Measurements from ENCODE around the gene ZSWIM5.
"Not testable (repeated sequence)": the region's sequence is repeated elsewhere in the genome, so short reads cannot be mapped to it uniquely, and the experiment has no call there.

The ZSWIM5 gene

GRCh38 chr1:45205910-45206721 lies at the start of gene ZSWIM5:
Gene ZSWIM5 (minus strand): TSS chr1:45206605. CDS start chr1:45206350, 255 bp downstream.
- peak; percentile 7 for DNase-seq

GRCh38 chr1:45254490-45254889 lies 48.1 kb upstream of the ZSWIM5 start:
- DNase-seq: no peak

- DNase-seq: no peak
These were observed 44.1 kb upstream of the ZSWIM5 start for GRCh38 chr1:45250544-45250943.

- DNase-seq: not testable (repeated sequence)
These were observed 41.6 kb upstream of the ZSWIM5 start for GRCh38 chr1:45248004-45248403.

- peak; percentile 34 for DNase-seq
These were observed 40.4 kb upstream of the ZSWIM5 start for GRCh38 chr1:45246760-45247159.

GRCh38 chr1:45246359-45246758 lies 40.0 kb upstream of the ZSWIM5 start:
- DNase-seq: not testable (repeated sequence)

- no peak for DNase-seq
These were observed 38.3 kb upstream of the ZSWIM5 start for GRCh38 chr1:45244660-45245059.

GRCh38 chr1:45243476-45244343 lies 37.3 kb upstream of the ZSWIM5 start:
- no peak for DNase-seq

- DNase-seq: no peak
These were observed 32.4 kb upstream of the ZSWIM5 start for GRCh38 chr1:45238846-45239245.

GRCh38 chr1:45236136-45236535 lies 29.7 kb upstream of the ZSWIM5 start:
- no peak for DNase-seq

GRCh38 chr1:45230537-45230936 lies 24.1 kb upstream of the ZSWIM5 start:
- DNase-seq: no peak

GRCh38 chr1:45225598-45225997 lies 19.2 kb upstream of the ZSWIM5 start:
- no peak for DNase-seq

- DNase-seq: not testable (repeated sequence)
These were observed 17.3 kb upstream of the ZSWIM5 start for GRCh38 chr1:45223710-45224109.

GRCh38 chr1:45221716-45222115 lies 15.3 kb upstream of the ZSWIM5 start:
- DNase-seq: no peak

GRCh38 chr1:45216861-45217260 lies 10.5 kb upstream of the ZSWIM5 start:
- DNase-seq: no peak

- no peak for DNase-seq
These were observed 9.8 kb upstream of the ZSWIM5 start for GRCh38 chr1:45216200-45216541.

GRCh38 chr1:45215485-45216199 lies 9.2 kb upstream of the ZSWIM5 start:
- DNase-seq: no peak

- DNase-seq: no peak
These were observed 7.5 kb upstream of the ZSWIM5 start for GRCh38 chr1:45213892-45214291.

- DNase-seq: no peak
These were observed 4.7 kb upstream of the ZSWIM5 start for GRCh38 chr1:45211076-45211475.

GRCh38 chr1:45206808-45207623 lies 611 bp upstream of the ZSWIM5 start:
- DNase-seq: no peak

- peak; percentile 12 for DNase-seq
These were observed 1.1 kb downstream of the ZSWIM5 start for GRCh38 chr1:45205011-45205909.

Data from fibroblast of upper back skin (primary cell).